ENCODE data around the gene B4GALNT1. TPM values are rescaled to one million over a fixed set of nuclear protein-coding genes. Genes with fewer than 3 reads are reported as not detected.

The B4GALNT1 gene
- total RNA-seq, 1 experiment from 2014 or later = 31.3 TPM

GRCh38 chr12:57629897-57630471 is 3.0 kb downstream of the B4GALNT1 start:
- ChIA-PET RAD21 (ENCODE audit: low non-redundant PET in 1 of 2, low total read pairs in 2 of 2, uncharacterized antibody in 2 of 2, unreplicated experiment in 2 of 2) (no interaction called here), CTCF (no interaction called here), POLR2A (no interaction called here)
- H3K27ac ChIP-seq (ENCODE audit: low read depth, low read length) = no peak overlapping the region
- DNase-seq (ENCODE audit: low read depth, low spot score) (no peak), ATAC-seq (no peak)
- intact Hi-C loops (cut with micrococcal nuclease) = no loop called here
- H3K9ac ChIP-seq (ENCODE audit: low read length) = no peak overlapping the region
- no peaks in the 10 kb centered on the region for H3K27me3 ChIP-seq (ENCODE audit: insufficient read depth, low read length)
- H3K4me3 ChIP-seq (replicated peaks in 1 of 2; ENCODE audit: low read depth in 1 of 2, low read length in 2 of 2) = no peak overlapping the region
- H3K9me3 ChIP-seq (ENCODE audit: control insufficient read depth in 1 of 2, insufficient read depth in 1 of 2, low read depth in 1 of 2, low read length in 2 of 2) = no peaks in the 10 kb centered on the region
- H3K36me3 ChIP-seq (ENCODE audit: control insufficient read depth in 1 of 2, insufficient read depth in 2 of 2, low read length in 2 of 2) = peaks cover 0 to 14% of the 10 kb centered on the region in 2 experiments; a peak in 2 of 4 replicates
- H2AFZ ChIP-seq (ENCODE audit: low read depth, low read length, poor library complexity, severe bottlenecking) = no peak overlapping the region
- H3K4me2 ChIP-seq (ENCODE audit: low read length) = no peak overlapping the region
- no peak for TF ChIP-seq REST (IDR thresholded peaks at IDR 0.05; ENCODE audit: low read depth)
- no peak for TF ChIP-seq RAD21 (IDR thresholded peaks at IDR 0.05; ENCODE audit: low read depth)
- no peak for TF ChIP-seq ATF3 (IDR thresholded peaks at IDR 0.05)
- no peak for TF ChIP-seq ZBTB33 (IDR thresholded peaks at IDR 0.05; ENCODE audit: extremely low read depth, insufficient replicate concordance, low read length)
- TF ChIP-seq JUND (IDR thresholded peaks at IDR 0.05) = no peak
- no peak for TF ChIP-seq EGR1 (IDR thresholded peaks at IDR 0.05; ENCODE audit: low read depth)
- no peak for TF ChIP-seq ELF1 (IDR thresholded peaks at IDR 0.05; ENCODE audit: borderline replicate concordance, low read depth)
- TF ChIP-seq EZH2 (IDR thresholded peaks at IDR 0.05) = no peak
- TF ChIP-seq EZH2phosphoT487 (IDR thresholded peaks at IDR 0.05; ENCODE audit: borderline replicate concordance) = no peak
- TF ChIP-seq CBX3 (IDR thresholded peaks at IDR 0.05; ENCODE audit: low read depth) = no peak
- no peak for TF ChIP-seq POLR2AphosphoS5 (IDR thresholded peaks at IDR 0.05; ENCODE audit: low read depth, low read length)
- no peak for TF ChIP-seq MAX (IDR thresholded peaks at IDR 0.05)
- no peak for TF ChIP-seq ZFX (IDR thresholded peaks at IDR 0.05)
- TF ChIP-seq FOSL1 (IDR thresholded peaks at IDR 0.05; ENCODE audit: low read depth) = no peak
- no peak for TF ChIP-seq POLR2A (IDR thresholded peaks at IDR 0.05; ENCODE audit: borderline replicate concordance, extremely low read depth, insufficient read depth, insufficient read length)
- TF ChIP-seq YY1 (IDR thresholded peaks at IDR 0.05; ENCODE audit: extremely low read depth, insufficient replicate concordance, low read depth, low read length) = no peak
- TF ChIP-seq SRF (IDR thresholded peaks at IDR 0.05; ENCODE audit: low read depth) = no peak
- TF ChIP-seq SP1 (IDR thresholded peaks at IDR 0.05; ENCODE audit: low read depth) = no peak
- H4K20me1 ChIP-seq (ENCODE audit: insufficient read depth) = no peaks in the 10 kb centered on the region
- H3K9me2 ChIP-seq (ENCODE audit: insufficient read depth) = no peaks in the 10 kb centered on the region
- peaks cover 12 to 21% of the 10 kb centered on the region in 2 experiments for H3K4me1 ChIP-seq (ENCODE audit: control insufficient read depth in 1 of 2, insufficient read depth in 2 of 2, low read length in 2 of 2)
- no TSS peak for BruUV-seq (replicated peaks)
- peaks cover 13% of the 10 kb centered on the region for H3K79me2 ChIP-seq (ENCODE audit: insufficient read depth, low read length)

All from HCT116 (cell line).